ENCODE data around the gene CORO2B.

CORO2B gene

GRCh38 chr15:68554721-68555678, 23.8 kb upstream of the CORO2B start:
- DNase-seq: no peak

DNA sequence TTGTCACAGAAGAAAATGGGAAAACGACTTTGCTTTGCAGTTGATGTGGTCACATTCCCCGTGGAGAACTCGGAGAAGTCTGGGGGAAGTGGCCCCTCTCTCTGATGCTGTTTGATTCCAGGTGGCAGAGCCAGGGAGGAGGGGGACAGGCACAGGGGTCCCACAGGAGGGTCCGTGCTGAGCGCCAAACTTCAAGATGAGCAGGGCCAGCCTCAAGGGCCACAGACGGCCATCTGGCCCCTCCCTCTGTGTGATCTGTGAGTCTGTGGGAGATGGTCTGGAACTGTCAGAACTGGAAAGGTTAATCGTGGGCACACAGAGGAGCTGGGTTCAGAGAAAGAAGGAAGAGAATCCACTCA, 23.1 kb upstream of the CORO2B start:
- no peak for DNase-seq

- no peak for DNase-seq
Observed at GRCh38 chr15:68556139-68556990, 22.4 kb upstream of the CORO2B start.

DNA sequence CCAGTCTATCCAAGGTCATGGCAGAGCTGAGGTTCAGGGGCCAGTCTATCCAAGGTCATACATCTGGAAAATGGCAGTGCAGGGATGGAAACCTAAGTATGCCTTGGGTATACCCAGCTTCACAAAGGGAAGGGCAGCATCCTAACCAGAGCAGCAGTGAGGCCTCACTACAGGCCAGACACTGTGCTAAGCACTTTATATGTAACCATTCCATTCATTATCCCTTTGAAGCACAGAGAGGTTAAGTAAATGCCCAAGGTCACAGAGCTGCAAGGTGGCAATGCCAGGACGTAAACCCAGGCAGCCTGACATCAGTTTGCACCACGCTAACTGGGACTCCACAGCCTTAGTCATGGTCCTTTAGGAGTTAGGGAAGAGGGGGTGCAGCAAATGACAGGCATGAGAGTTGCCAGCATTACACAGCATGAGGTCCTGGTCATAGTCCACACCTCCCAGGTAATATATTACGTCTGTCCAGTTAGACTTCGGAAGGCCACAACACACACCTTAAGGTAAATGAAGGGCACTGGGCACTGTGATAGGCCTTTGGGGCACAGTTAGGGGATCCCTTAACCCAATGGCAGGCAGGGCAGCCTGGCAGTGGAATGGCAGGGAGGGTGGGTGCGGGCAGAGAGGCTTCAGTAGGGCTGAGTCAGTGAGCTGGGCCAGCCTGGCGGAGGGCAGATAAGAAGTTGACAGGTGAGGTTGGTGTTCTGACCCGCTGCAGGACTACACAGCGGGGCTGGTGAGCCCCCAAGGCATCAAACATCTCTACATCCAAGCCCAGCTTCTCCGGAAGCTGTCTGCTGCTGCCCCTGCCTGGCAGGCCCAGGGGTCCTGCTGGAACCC, 21.1 kb upstream of the CORO2B start:
- no peak for DNase-seq

DNA sequence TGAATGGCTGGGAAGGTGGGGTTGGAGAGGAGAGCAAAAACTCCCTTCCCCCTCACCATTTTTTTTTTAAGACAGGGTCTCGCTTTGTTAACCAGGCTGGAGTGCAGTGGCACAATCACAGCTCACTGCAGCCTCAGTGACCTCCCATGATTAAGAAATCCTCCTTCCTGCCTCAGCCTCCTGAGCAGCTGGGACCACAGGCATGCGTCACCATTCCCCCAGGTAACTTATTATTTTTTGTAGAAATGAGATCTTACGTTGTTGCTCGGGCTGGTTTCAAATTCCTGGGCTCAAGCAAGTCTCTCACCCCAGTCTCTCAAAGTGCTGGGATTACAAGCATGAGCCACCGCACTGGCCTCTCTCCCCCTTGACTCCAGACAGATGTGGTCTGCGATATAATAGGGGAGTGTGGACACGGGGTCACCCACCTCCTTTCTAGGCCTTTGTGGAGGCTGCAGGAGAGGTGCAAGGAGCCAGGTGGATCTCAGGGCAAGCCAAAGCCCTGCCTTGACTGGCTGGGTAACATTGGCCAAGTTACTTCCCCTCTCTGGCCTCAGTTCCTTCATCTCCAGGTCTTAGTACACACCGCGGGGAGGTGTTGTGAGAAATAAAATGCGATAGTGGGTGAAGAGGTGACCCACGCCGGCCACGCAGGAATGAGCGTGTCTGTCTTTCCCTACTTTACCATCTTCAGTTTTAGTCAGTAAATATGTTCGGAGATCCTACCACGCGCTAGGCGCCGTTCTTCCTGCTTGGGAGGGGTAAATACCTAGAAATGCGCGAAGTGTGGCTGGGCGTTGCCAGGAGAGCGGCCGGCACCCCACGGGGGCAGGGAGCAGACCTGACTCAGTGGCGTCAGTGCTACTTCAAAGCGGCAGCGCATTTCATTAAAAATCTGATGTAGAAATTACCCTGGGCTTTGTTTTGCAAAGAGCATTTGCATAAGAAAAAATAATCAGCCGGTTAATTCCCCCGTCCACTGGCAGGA, 20.2 kb upstream of the CORO2B start:
- no peak for DNase-seq

- peak; percentile 34 to 55 for DNase-seq
Observed at GRCh38 chr15:68559345-68560310, 19.2 kb upstream of the CORO2B start.

DNA sequence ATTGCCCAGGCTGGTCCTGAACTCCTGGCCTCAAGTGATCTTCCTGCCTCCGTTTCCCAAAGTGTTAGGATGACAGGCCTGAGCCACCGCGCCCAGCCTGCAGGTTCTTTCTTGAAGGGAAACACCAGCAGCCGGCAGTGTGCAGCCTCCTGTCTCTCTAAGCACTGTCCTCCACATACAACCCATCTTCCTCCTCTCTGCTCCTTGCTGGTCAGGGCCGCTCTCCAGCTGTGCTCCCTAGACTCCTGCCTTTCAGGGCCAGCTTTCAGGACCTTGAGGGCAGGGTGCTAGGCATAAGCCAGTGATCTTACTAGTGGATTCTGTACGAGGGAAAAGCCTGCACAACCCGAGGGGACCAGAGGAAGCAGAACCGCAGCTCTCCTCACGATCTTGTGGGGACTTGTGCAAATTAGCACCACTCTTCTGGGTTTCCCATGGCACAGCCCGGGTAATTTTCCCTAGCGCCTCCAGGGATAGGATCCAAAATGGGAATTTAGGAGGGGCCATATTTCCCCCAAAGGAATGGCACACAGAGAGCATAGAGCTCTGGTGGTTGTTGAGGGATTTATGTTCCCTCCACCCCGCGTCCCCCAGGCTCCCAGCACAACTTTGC, 18.2 kb upstream of the CORO2B start:
- DNase-seq: no peak

GRCh38 chr15:68561171-68561900, 17.5 kb upstream of the CORO2B start:
- DNase-seq: no peak

DNA sequence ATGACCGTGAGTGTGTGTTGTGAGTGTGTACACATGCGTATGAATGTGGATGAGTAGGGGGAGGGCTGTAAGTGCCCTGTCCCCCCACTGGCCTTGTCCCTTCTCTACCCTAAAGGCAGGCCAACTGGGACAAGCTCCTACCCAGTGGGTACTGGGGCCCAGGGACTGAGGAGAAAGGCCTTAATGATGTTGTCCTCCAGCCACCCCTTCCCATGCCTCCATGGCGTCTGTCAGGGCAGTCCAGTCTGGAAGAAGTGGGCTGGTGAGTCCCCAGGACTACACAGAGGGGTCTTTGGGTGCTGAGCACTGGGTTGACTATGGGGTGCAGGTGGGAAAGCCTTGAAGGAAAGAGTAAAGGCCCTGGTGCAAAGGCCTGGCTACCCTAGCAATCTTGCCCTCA, 16.9 kb upstream of the CORO2B start:
- DNase-seq: no peak

GRCh38 chr15:68564173-68564572, 14.6 kb upstream of the CORO2B start:
- no peak for DNase-seq

- no peak for DNase-seq
Observed at GRCh38 chr15:68565234-68565633, 13.6 kb upstream of the CORO2B start.

DNA sequence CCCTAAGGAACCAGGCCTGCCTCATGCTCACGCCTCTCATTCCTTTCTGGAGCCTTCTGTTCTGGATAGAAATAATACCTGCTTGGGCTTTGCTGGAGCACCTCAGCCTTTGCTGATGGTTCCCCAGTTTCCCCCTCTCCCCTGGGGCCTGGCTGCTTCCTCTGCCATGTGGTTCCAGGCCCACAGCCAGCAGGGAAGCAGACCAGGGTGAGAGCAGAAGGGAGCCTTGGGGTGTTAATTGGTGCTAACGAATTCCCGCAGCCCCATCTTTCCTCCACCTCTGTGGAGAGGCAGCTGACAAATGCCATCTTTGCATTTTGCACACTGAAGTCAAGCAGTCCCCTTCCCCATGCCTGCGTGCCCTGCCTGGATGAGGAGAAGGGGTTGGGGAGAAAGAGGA, 13.1 kb upstream of the CORO2B start:
- DNase-seq: no peak

DNA sequence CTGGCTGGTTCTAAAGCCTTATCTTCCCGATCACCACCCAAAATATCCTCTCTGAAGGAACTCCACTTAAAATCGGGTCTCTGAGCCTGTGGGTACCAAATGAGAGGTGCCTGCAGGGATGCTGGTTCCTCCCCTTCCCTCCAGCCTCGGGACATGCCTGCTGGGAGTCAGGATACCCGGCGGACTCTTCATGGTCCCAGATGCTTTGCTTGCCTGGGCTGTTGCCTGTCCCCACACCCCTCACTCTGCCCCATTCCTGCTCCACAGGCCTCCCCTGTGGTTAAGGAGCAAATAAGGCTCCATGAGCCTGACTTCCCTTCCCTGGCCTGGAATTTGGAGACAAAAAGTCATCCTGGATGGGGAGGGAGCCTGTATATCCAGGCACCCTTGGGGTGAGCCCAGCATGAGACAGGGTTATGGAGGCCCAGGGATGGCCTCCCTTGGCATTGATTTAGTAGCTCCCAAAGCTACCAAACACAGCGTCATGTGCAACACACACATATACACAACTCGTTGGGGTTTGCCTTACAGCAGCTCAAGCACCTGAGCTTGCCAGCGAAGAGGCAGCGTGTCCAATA, 12.3 kb upstream of the CORO2B start:
- DNase-seq: no peak

DNA sequence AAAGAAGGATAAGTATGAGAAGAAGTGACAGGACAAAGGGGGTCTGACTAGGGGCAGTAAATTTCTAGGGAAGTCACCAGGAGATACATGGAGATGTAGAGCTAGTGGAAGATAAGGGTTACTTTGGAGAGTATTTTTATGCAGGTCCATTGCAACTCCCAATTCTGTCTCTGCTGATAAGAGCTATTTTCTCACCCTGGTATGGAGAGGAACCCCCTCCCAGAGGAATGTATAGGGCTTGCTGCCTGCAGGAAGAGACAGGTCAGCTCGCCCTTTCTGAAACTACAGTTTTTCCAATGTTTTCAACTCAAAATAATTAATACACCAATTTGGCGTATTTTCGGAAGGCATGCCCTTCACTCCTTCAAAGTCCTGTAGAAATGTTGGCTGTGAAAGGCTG, 11.4 kb upstream of the CORO2B start:
- no peak for DNase-seq

GRCh38 chr15:68570974-68571373, 7.8 kb upstream of the CORO2B start:
- no peak for DNase-seq

GRCh38 chr15:68571582-68571981, 7.2 kb upstream of the CORO2B start:
- DNase-seq: no peak

- no peak for DNase-seq
Observed at GRCh38 chr15:68572309-68572708, 6.5 kb upstream of the CORO2B start.

- no peak for DNase-seq
Observed at GRCh38 chr15:68572921-68573320, 5.9 kb upstream of the CORO2B start.

DNA sequence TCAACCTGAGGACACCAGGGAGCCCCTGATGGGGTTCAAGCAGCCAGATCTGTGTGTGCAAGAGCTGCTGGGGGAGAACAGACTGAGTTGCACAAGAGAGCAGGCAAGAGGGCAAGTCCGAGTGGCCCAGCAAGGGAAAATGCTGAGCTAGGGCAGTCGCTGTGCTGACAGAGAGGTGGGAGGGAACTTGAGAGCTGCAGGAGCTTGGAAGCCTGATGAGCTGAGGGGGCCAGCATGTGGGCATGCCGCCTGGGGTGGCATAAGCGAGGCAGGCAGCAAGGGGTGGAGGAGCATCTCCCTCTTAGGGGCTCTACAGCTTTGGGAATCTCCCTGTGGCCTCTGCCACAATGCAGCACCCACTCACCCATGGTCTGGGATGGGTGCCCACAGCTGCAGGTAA, 4.7 kb upstream of the CORO2B start:
- no peak for DNase-seq

All from bone marrow (tissue), 2 donors.